ENCODE measurements around the gene SLFN5.
"Not testable (repeated sequence)": the region's sequence is repeated elsewhere in the genome, so short reads cannot be mapped to it uniquely, and the experiment has no call there.

Gene SLFN5

GRCh38 chr17:35243561-35244340 is 879 bp downstream of the SLFN5 start:
- DNase-seq: peak; percentile 83

- DNase-seq: peak; percentile 97
Measured at GRCh38 chr17:35244341-35245195, 1.7 kb downstream of the SLFN5 start.

GRCh38 chr17:35245196-35245486 is 2.3 kb downstream of the SLFN5 start:
- DNase-seq: peak; percentile 91

GRCh38 chr17:35252651-35253050 is 9.8 kb downstream of the SLFN5 start:
- peak; percentile 82 for DNase-seq

GRCh38 chr17:35254107-35254773 is 11.4 kb downstream of the SLFN5 start:
- DNase-seq: peak; percentile 92

- DNase-seq: no peak
Measured at GRCh38 chr17:35255316-35255715, 12.4 kb downstream of the SLFN5 start.

GRCh38 chr17:35256629-35257028 is 13.8 kb downstream of the SLFN5 start:
- no peak for DNase-seq

GRCh38 chr17:35257208-35257659 is 14.4 kb downstream of the SLFN5 start:
- no peak for DNase-seq

GRCh38 chr17:35259001-35259400 is 16.1 kb downstream of the SLFN5 start:
- no peak for DNase-seq

GRCh38 chr17:35265071-35265470 is 22.2 kb downstream of the SLFN5 start:
- DNase-seq: no peak

GRCh38 chr17:35265566-35266141 is 22.8 kb downstream of the SLFN5 start:
- DNase-seq: no peak

- DNase-seq: not testable (repeated sequence)
Measured at GRCh38 chr17:35274167-35275066, 31.5 kb downstream of the SLFN5 start.

GRCh38 chr17:35278454-35278853 is 35.6 kb downstream of the SLFN5 start:
- not testable (repeated sequence) for DNase-seq

- not testable (repeated sequence) for DNase-seq
Measured at GRCh38 chr17:35278876-35279275, 36.0 kb downstream of the SLFN5 start.

GRCh38 chr17:35283767-35284166 is 40.9 kb downstream of the SLFN5 start:
- no peak for DNase-seq

- DNase-seq: no peak
Measured at GRCh38 chr17:35284955-35285354, 42.1 kb downstream of the SLFN5 start.

- no peak for DNase-seq
Measured at GRCh38 chr17:35286120-35286781, 43.4 kb downstream of the SLFN5 start.

GRCh38 chr17:35287286-35287811 is 44.5 kb downstream of the SLFN5 start:
- peak; percentile 28 for DNase-seq

GRCh38 chr17:35289222-35289621 is 46.4 kb downstream of the SLFN5 start:
- DNase-seq: peak; percentile 74

- peak; percentile 20 for DNase-seq
Measured at GRCh38 chr17:35291802-35292201, 48.9 kb downstream of the SLFN5 start.

- DNase-seq: no peak
Measured at GRCh38 chr17:35293151-35293847, 50.4 kb downstream of the SLFN5 start.

Data from suppressor macrophage treated with lipopolysaccharide for 4 hours (primary cell).